ENCODE data around the gene PGF. TPM values are rescaled to one million over a fixed set of nuclear protein-coding genes. Genes with fewer than 3 reads are reported as not detected.
A peak's percentile ranks its signal among the peaks of the same experiment; 100 is the strongest.

The PGF gene
- total RNA-seq, 1 donor from 2014 or later = 4.7 TPM

DNA sequence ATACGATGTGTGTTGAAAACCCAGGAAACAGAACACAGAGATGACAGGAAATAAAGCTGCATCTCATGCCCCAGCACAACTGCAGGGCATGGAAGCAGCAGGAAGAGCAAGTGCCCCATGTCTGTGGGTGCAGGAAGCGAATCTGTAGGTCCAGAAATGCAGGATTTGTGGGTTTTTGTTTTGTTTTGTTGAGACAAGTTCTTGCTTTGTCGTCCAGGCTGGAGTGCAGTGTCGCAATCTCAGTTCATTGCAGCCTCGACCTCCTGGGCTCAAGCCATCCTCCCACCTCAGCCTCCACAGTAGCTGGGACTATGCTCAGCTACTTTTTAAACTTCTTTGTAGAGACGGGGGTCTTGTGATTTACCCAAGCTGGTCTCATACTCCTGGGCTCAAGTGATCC lies 26.2 kb downstream of the PGF start:
- Histone ChIP-seq H3K4me3 (no peak overlapping the region), H3K9me3 (no peaks in the 10 kb centered on the region), H3K27ac (no peak overlapping the region), H3K4me1 (peaks cover 16% of the 10 kb centered on the region), H3K27me3 (no peaks in the 10 kb centered on the region), H3K36me3 (no peaks in the 10 kb centered on the region)
- no peak for ATAC-seq
- intact Hi-C loops (cut with DNase I) = no loop called here
- DNase-seq = no peak
- no peak for TF ChIP-seq CTCF (IDR thresholded peaks at IDR 0.05)

- intact Hi-C loops (cut with DNase I) = no loop called here
- H3K9me3 ChIP-seq = no peaks in the 10 kb centered on the region
- no peak overlapping the region for H3K27ac ChIP-seq
- H3K4me1 ChIP-seq = peaks cover 4% of the 10 kb centered on the region
- H3K27me3 ChIP-seq = no peaks in the 10 kb centered on the region
- no peak for TF ChIP-seq CTCF (IDR thresholded peaks at IDR 0.05)
- H3K4me3 ChIP-seq = no peak overlapping the region
- no peaks in the 10 kb centered on the region for H3K36me3 ChIP-seq
- no peak for ATAC-seq
- DNase-seq = no peak
Observed at GRCh38 chr14:74927225-74927624, 28.2 kb downstream of the PGF start.

GRCh38 chr14:74924061-74924460 lies 31.3 kb downstream of the PGF start:
- ATAC-seq (no peak), DNase-seq (peak; percentile 40)
- H3K36me3 ChIP-seq = no peaks in the 10 kb centered on the region
- peaks cover 4% of the 10 kb centered on the region for H3K4me1 ChIP-seq
- H3K27ac ChIP-seq = no peak overlapping the region
- no peak overlapping the region for H3K4me3 ChIP-seq
- no peaks in the 10 kb centered on the region for H3K27me3 ChIP-seq
- TF ChIP-seq CTCF (IDR thresholded peaks at IDR 0.05) = no peak
- no peaks in the 10 kb centered on the region for H3K9me3 ChIP-seq
- intact Hi-C loops (cut with DNase I) = no loop called here

- Histone ChIP-seq H3K4me3 (peak within 1 kb of the TSS; percentile 61), H3K27ac (no peak within 1 kb of the TSS), H3K4me1 (peaks cover 9% of the 10 kb centered on the region), H3K9me3 (no peaks in the 10 kb centered on the region), H3K36me3 (no peaks in the 10 kb centered on the region), H3K27me3 (no peaks in the 10 kb centered on the region)
- DNase-seq = peak; percentile 89
- peak; percentile 95 for ATAC-seq
- no peak for TF ChIP-seq CTCF (IDR thresholded peaks at IDR 0.05)
- intact Hi-C loops (cut with DNase I) = no loop called here
Observed at GRCh38 chr14:74922752-74923401, 32.5 kb downstream of the PGF start, which contains the start of gene RPS6KL1. Gene RPS6KL1, minus strand, starts transcription at chr14:74923260. Its CDS starts 1,719 bp downstream, at chr14:74921541.

DNA sequence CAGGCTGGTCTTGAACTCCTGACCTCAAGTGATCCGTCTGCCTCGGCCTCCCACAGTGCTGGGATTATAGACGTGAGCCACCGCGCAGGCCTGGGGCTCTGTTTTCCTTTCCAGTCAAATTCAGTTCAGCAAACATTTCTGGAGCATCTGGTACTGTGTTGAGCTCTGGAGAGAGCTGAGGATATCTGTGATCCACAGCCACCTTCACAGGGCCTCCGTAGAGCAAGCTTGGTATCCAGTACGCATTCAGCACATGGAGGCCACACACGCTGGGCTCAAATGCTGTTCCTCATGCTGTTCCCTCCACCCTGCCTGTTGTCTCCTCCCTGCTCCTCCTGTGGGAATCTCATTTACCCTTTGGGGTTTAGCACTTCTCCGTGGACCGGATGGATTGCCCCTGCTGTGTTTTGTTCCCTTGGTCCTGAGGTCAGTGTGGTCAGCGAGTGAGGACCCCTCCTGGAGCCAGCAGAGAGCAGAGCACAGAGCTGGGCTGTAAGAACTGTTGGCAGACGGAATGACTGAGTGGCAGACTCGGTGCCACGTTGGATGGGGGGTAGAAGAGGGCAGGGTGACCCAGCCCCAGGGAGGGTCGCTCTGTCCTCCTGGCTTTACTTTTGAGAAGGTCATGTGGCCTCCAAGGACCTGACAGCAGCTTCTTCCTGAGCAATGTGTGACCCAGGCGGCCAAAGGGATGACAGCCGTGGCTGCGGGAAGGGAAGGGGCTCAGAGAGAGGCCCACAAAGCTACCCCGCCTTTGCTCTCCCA lies 33.2 kb downstream of the PGF start:
- Histone ChIP-seq H3K27me3 (no peaks in the 10 kb centered on the region), H3K9me3 (no peaks in the 10 kb centered on the region), H3K4me3 (peak overlapping the region; percentile 61), H3K36me3 (no peaks in the 10 kb centered on the region), H3K27ac (no peak overlapping the region), H3K4me1 (peaks cover 9% of the 10 kb centered on the region)
- no peak for ATAC-seq
- intact Hi-C loops (cut with DNase I) = no loop called here
- no peak for DNase-seq
- no peak for TF ChIP-seq CTCF (IDR thresholded peaks at IDR 0.05)

All from upper lobe of right lung (tissue), 1 donor.